Activated CD8-positive, alpha-beta memory T cell treated with anti-CD3 and anti-CD28 coated beads, Interleukin-2, amount 10 ng/mL, durations not matched to agents 7 days and 5 days (primary cell): ENCODE results near the gene TGFBR3. TPM values are rescaled to one million over a fixed set of nuclear protein-coding genes. Genes with fewer than 3 reads are reported as not detected.

Experiments
- ATAC-seq: fragments of 150-1000 bp; cut with Tn5 transposase; one replicate; pipeline ENCODE4 v1.10.0; 2021; ENCODE audit warnings: moderate library complexity
- CTCF ChIA-PET: fragments of 350-600 bp; sonication (Branson Sonifier 250); formaldehyde crosslinking; loops from one replicate; lab custom pipeline; 2021; ENCODE audit warnings: antibody characterized with exemption; lab: Charles Lee
- DNase-seq: peaks from one replicate; pipeline ENCODE4 v3.0.0-alpha.2; 2020
- H3K27ac Mint-ChIP-seq: one replicate; pipeline ENCODE4 v1.8.0; 2021; ENCODE audit warnings: mild to moderate bottlenecking, mixed read lengths
- H3K27me3 Mint-ChIP-seq: one replicate; pipeline ENCODE4 v1.8.0; 2021; ENCODE audit warnings: mixed read lengths
- H3K36me3 Mint-ChIP-seq: one replicate; pipeline ENCODE4 v1.8.0; 2021; ENCODE audit warnings: mild to moderate bottlenecking, mixed read lengths
- H3K4me1 Mint-ChIP-seq: one replicate; pipeline ENCODE4 v1.8.0; 2021; ENCODE audit warnings: mixed read lengths
- H3K4me3 Mint-ChIP-seq: one replicate; pipeline ENCODE4 v1.8.0; 2021; ENCODE audit warnings: mild to moderate bottlenecking, moderate library complexity, mixed read lengths
- H3K9me3 Mint-ChIP-seq: one replicate; pipeline ENCODE4 v1.8.0; 2022; ENCODE audit warnings: low read depth, mixed read lengths
- total RNA-seq, 2 experiments: library from RNA; stranded (reverse); gene quantifications; one replicate each; pipeline ENCODE4 v1.2.3, GENCODE V29; 2021

The TGFBR3 gene
- total RNA-seq, 2 experiments from 2014 or later: 10.4 to 25.8 TPM

GRCh38 chr1:91806181-91806768 is 79.7 kb downstream of the TGFBR3 start:
- Mint-ChIP-seq H3K4me1 (peaks cover 65% of the 10 kb centered on the region), H3K27ac (no peak overlapping the region), H3K4me3 (no peak overlapping the region), H3K36me3 (peaks cover 8% of the 10 kb centered on the region), H3K9me3 (no peaks in the 10 kb centered on the region), H3K27me3 (peaks cover 17% of the 10 kb centered on the region)
- no peak for DNase-seq
- no peak for ATAC-seq
- CTCF ChIA-PET: interaction anchor here (1.8 kb wide), 1 partner anchor 78 kb away, joined by 6 read pairs; no protein-coding TSS in a partner anchor

GRCh38 chr1:91805311-91805801 is 80.6 kb downstream of the TGFBR3 start:
- no peak for ATAC-seq
- H3K9me3 Mint-ChIP-seq: no peaks in the 10 kb centered on the region
- H3K27me3 Mint-ChIP-seq: peaks cover 15% of the 10 kb centered on the region
- H3K27ac Mint-ChIP-seq: peak overlapping the region; percentile 88
- no peak overlapping the region for H3K4me3 Mint-ChIP-seq
- CTCF ChIA-PET: interaction anchor here (0.6 to 2.6 kb wide), 5 partner anchors 37 to 293 kb away, joined by 3 to 13 read pairs (median 4); no protein-coding TSS in a partner anchor
- H3K36me3 Mint-ChIP-seq: peaks cover 10% of the 10 kb centered on the region
- peaks cover 64% of the 10 kb centered on the region for H3K4me1 Mint-ChIP-seq
- DNase-seq: peak; percentile 46

GRCh38 chr1:91804546-91805023 is 81.4 kb downstream of the TGFBR3 start:
- peak overlapping the region; percentile 88 for H3K27ac Mint-ChIP-seq
- peaks cover 14% of the 10 kb centered on the region for H3K27me3 Mint-ChIP-seq
- peaks cover 61% of the 10 kb centered on the region for H3K4me1 Mint-ChIP-seq
- H3K36me3 Mint-ChIP-seq: peaks cover 10% of the 10 kb centered on the region
- DNase-seq (peak; percentile 91), ATAC-seq (peak; percentile 69)
- peak overlapping the region; percentile 65 for H3K4me3 Mint-ChIP-seq
- CTCF ChIA-PET: interaction anchor here (0.6 to 2.6 kb wide), 7 partner anchors 15 to 297 kb away, joined by 3 to 13 read pairs (median 4); no protein-coding TSS in a partner anchor
- no peaks in the 10 kb centered on the region for H3K9me3 Mint-ChIP-seq

- H3K4me1 Mint-ChIP-seq: peaks cover 61% of the 10 kb centered on the region
- CTCF ChIA-PET: interaction anchor here (0.8 to 2.6 kb wide), 11 partner anchors 15 to 296 kb away, joined by 3 to 13 read pairs (median 4); no protein-coding TSS in a partner anchor
- peak overlapping the region; percentile 65 for H3K4me3 Mint-ChIP-seq
- H3K36me3 Mint-ChIP-seq: peaks cover 10% of the 10 kb centered on the region
- peak overlapping the region; percentile 88 for H3K27ac Mint-ChIP-seq
- DNase-seq: peak; percentile 81
- H3K9me3 Mint-ChIP-seq: no peaks in the 10 kb centered on the region
- peak; percentile 62 for ATAC-seq
- H3K27me3 Mint-ChIP-seq: peaks cover 14% of the 10 kb centered on the region
Measured at GRCh38 chr1:91803847-91804545, 82.0 kb downstream of the TGFBR3 start.

GRCh38 chr1:91803123-91803522 is 82.8 kb downstream of the TGFBR3 start:
- Mint-ChIP-seq H3K9me3 (no peaks in the 10 kb centered on the region), H3K4me3 (no peak overlapping the region), H3K27me3 (peaks cover 14% of the 10 kb centered on the region), H3K36me3 (peaks cover 12% of the 10 kb centered on the region), H3K4me1 (peaks cover 58% of the 10 kb centered on the region), H3K27ac (peak overlapping the region; percentile 88)
- CTCF ChIA-PET: interaction anchor here (0.7 to 2.6 kb wide), 7 partner anchors 52 to 291 kb away, joined by 3 to 13 read pairs (median 3); no protein-coding TSS in a partner anchor
- no peak for ATAC-seq
- no peak for DNase-seq

- Mint-ChIP-seq H3K4me3 (no peak overlapping the region), H3K27ac (no peak overlapping the region), H3K9me3 (no peaks in the 10 kb centered on the region), H3K36me3 (peaks cover 12% of the 10 kb centered on the region), H3K27me3 (peaks cover 9% of the 10 kb centered on the region), H3K4me1 (peaks cover 53% of the 10 kb centered on the region)
- no peak for ATAC-seq
- CTCF ChIA-PET: no interaction called here
- DNase-seq: no peak
Measured at GRCh38 chr1:91801496-91802115, 84.3 kb downstream of the TGFBR3 start.

- peaks cover 39% of the 10 kb centered on the region for H3K4me1 Mint-ChIP-seq
Measured at GRCh38 chr1:91799863-91800262, 86.1 kb downstream of the TGFBR3 start.

GRCh38 chr1:91799159-91799558 is 86.8 kb downstream of the TGFBR3 start:
- Mint-ChIP-seq H3K27me3 (peaks cover 3% of the 10 kb centered on the region), H3K36me3 (peaks cover 14% of the 10 kb centered on the region), H3K27ac (no peak overlapping the region), H3K4me1 (peaks cover 32% of the 10 kb centered on the region), H3K4me3 (no peak overlapping the region), H3K9me3 (no peaks in the 10 kb centered on the region)
- DNase-seq (no peak), ATAC-seq (no peak)
- CTCF ChIA-PET: interaction anchor here (1.4 to 1.7 kb wide), 2 partner anchors 38 to 286 kb away, joined by 3 to 4 read pairs; no protein-coding TSS in a partner anchor

More at GRCh38 chr1:91799863-91800262, 86.1 kb downstream of the TGFBR3 start:
- ATAC-seq (no peak), DNase-seq (no peak)
- H3K36me3 Mint-ChIP-seq: peaks cover 14% of the 10 kb centered on the region
- CTCF ChIA-PET: no interaction called here
- no peak overlapping the region for H3K27ac Mint-ChIP-seq
- no peaks in the 10 kb centered on the region for H3K9me3 Mint-ChIP-seq
- H3K4me3 Mint-ChIP-seq: no peak overlapping the region
- peaks cover 3% of the 10 kb centered on the region for H3K27me3 Mint-ChIP-seq

- Mint-ChIP-seq H3K4me1 (peaks cover 28% of the 10 kb centered on the region), H3K4me3 (no peak overlapping the region), H3K9me3 (no peaks in the 10 kb centered on the region), H3K27me3 (peaks cover 3% of the 10 kb centered on the region), H3K27ac (no peak overlapping the region), H3K36me3 (peaks cover 14% of the 10 kb centered on the region)
- ATAC-seq: no peak
- CTCF ChIA-PET: interaction anchor here (1.4 to 1.7 kb wide), 2 partner anchors 37 to 285 kb away, joined by 3 to 4 read pairs; no protein-coding TSS in a partner anchor
- no peak for DNase-seq
Measured at GRCh38 chr1:91798740-91799139, 87.2 kb downstream of the TGFBR3 start.

GRCh38 chr1:91798241-91798648 is 87.7 kb downstream of the TGFBR3 start:
- Mint-ChIP-seq H3K4me3 (no peak overlapping the region), H3K9me3 (no peaks in the 10 kb centered on the region), H3K27me3 (peaks cover 3% of the 10 kb centered on the region), H3K27ac (no peak overlapping the region), H3K36me3 (peaks cover 12% of the 10 kb centered on the region), H3K4me1 (peaks cover 24% of the 10 kb centered on the region)
- ATAC-seq: no peak
- CTCF ChIA-PET: interaction anchor here (1.4 to 1.7 kb wide), 2 partner anchors 37 to 285 kb away, joined by 3 to 4 read pairs; no protein-coding TSS in a partner anchor
- no peak for DNase-seq

GRCh38 chr1:91797164-91797563 is 88.8 kb downstream of the TGFBR3 start:
- Mint-ChIP-seq H3K27ac (no peak overlapping the region), H3K36me3 (peaks cover 12% of the 10 kb centered on the region), H3K9me3 (no peaks in the 10 kb centered on the region), H3K4me1 (peaks cover 19% of the 10 kb centered on the region), H3K4me3 (no peak overlapping the region), H3K27me3 (no peaks in the 10 kb centered on the region)
- CTCF ChIA-PET: no interaction called here
- DNase-seq (no peak), ATAC-seq (no peak)

- Mint-ChIP-seq H3K4me3 (no peak overlapping the region), H3K27ac (no peak overlapping the region), H3K36me3 (peaks cover 12% of the 10 kb centered on the region), H3K4me1 (peaks cover 28% of the 10 kb centered on the region), H3K9me3 (no peaks in the 10 kb centered on the region), H3K27me3 (no peaks in the 10 kb centered on the region)
- ATAC-seq (no peak), DNase-seq (no peak)
- CTCF ChIA-PET: no interaction called here
Measured at GRCh38 chr1:91796390-91796654, 89.6 kb downstream of the TGFBR3 start.
